Vagina (tissue), 2 donors: ENCODE data around the gene WFIKKN1. TPM values are rescaled to one million over a fixed set of nuclear protein-coding genes. Genes with fewer than 3 reads are reported as not detected.

ENCODE experiments used
- DNase-seq, 2 donors: peaks; one replicate each; pipeline ENCODE4 v3.0.0-alpha.2; 2017; ENCODE audit errors: extremely low spot score in 2 of 2
- H3K27ac ChIP-seq: fragments of 200-600 bp; sonication (generic); one replicate; pipeline ENCODE4 v1.5.1; 2019
- H3K27me3 ChIP-seq: fragments of 200-600 bp; sonication (generic); one replicate; pipeline ENCODE4 v1.5.1; 2019
- H3K36me3 ChIP-seq, 2 donors: fragments of 200-600 bp; sonication (generic); one replicate each; pipeline ENCODE4 v1.5.1; 2017 to 2019
- H3K4me1 ChIP-seq: fragments of 200-600 bp; sonication (generic); one replicate; pipeline ENCODE4 v1.5.1; 2019
- H3K4me3 ChIP-seq, 2 donors: fragments of 200-600 bp; sonication (generic); 1 replicate in 1 of 2; 2 replicates in 1 of 2; pipeline ENCODE4 v1.5.1; 2016 to 2019
- H3K9me3 ChIP-seq: fragments of 200-600 bp; sonication (generic); one replicate; pipeline ENCODE4 v1.5.1; 2019
- POLR2A ChIP-seq, 2 donors: fragments of 450-650 bp; IDR thresholded peaks; one replicate each; pipeline ENCODE4 v1.6.1; 2017; ENCODE audit warnings: antibody characterized with exemption in 2 of 2, mild to moderate bottlenecking in 2 of 2, moderate library complexity in 2 of 2
- POLR2AphosphoS5 ChIP-seq, 2 donors: sonication (generic); formaldehyde crosslinking; IDR thresholded peaks; one replicate each; pipeline ENCODE4 v1.9.0; 2017; ENCODE audit warnings: antibody characterized with exemption in 2 of 2, mild to moderate bottlenecking in 2 of 2, low read depth in 1 of 2; ENCODE audit not compliant: insufficient read depth in 1 of 2
- intact Hi-C: fragments of 100-400 bp; cut with DNase I; formaldehyde crosslinking; loops from one replicate; pipeline ENCODE4 v1.15.1; 2023
- total RNA-seq: library from RNA; depleted of rRNA; stranded (reverse); fragments of >200 nt; gene quantifications from one replicate; pipeline ENCODE4 v1.2.3, GENCODE V29; 2016
- TF ChIP-seq, protein P1 (sequence below), 3 experiments: fragments of 450-650 bp in 2 of 3; fragments of 200-600 bp in 1 of 3; sonication (generic) in 1 of 3; IDR thresholded peaks; one replicate each; pipeline ENCODE4 v1.5.1; 2017 to 2019; ENCODE audit warnings: antibody characterized with exemption in 3 of 3, mild to moderate bottlenecking in 2 of 3, moderate library complexity in 2 of 3

WFIKKN1 gene, protein sequence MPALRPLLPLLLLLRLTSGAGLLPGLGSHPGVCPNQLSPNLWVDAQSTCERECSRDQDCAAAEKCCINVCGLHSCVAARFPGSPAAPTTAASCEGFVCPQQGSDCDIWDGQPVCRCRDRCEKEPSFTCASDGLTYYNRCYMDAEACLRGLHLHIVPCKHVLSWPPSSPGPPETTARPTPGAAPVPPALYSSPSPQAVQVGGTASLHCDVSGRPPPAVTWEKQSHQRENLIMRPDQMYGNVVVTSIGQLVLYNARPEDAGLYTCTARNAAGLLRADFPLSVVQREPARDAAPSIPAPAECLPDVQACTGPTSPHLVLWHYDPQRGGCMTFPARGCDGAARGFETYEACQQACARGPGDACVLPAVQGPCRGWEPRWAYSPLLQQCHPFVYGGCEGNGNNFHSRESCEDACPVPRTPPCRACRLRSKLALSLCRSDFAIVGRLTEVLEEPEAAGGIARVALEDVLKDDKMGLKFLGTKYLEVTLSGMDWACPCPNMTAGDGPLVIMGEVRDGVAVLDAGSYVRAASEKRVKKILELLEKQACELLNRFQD
- 3.2 TPM for total RNA-seq

DNA sequence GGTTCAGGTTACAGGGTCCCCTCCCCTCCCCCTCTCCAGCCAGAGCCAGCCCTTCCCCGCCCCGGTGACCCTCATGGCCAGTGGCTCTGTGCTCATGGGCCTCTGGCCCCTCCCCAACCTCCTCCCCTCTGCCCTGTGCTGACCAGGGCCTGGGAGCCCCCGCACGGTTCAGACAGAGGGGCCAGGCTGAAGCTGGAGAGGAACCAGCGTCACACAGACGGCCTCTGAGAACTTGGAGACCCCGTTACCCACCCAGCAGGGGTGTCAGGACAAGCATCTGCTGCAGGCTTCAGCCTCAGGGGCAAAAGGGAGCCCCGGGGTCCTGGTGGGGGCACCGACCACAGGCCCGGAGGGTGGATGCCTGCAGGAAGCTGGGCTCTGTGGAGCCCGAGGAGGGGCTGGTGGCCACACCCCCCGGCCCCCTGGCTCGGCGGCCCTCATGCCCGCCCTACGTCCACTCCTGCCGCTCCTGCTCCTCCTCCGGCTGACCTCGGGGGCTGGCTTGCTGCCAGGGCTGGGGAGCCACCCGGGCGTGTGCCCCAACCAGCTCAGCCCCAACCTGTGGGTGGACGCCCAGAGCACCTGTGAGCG, at the start of gene WFIKKN1:
TSS of gene WFIKKN1 (plus strand) at position 171 of the 591 bp plus-strand sequence. CDS start at position 440, 269 bp downstream.
- DNase-seq: no peak
- intact Hi-C loops: no loop called here
- TF ChIP-seq, protein P1, sequence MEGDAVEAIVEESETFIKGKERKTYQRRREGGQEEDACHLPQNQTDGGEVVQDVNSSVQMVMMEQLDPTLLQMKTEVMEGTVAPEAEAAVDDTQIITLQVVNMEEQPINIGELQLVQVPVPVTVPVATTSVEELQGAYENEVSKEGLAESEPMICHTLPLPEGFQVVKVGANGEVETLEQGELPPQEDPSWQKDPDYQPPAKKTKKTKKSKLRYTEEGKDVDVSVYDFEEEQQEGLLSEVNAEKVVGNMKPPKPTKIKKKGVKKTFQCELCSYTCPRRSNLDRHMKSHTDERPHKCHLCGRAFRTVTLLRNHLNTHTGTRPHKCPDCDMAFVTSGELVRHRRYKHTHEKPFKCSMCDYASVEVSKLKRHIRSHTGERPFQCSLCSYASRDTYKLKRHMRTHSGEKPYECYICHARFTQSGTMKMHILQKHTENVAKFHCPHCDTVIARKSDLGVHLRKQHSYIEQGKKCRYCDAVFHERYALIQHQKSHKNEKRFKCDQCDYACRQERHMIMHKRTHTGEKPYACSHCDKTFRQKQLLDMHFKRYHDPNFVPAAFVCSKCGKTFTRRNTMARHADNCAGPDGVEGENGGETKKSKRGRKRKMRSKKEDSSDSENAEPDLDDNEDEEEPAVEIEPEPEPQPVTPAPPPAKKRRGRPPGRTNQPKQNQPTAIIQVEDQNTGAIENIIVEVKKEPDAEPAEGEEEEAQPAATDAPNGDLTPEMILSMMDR (IDR thresholded peaks at IDR 0.05): no peak
- no peak for TF ChIP-seq POLR2A (IDR thresholded peaks at IDR 0.05)
- TF ChIP-seq POLR2AphosphoS5 (IDR thresholded peaks at IDR 0.05; ENCODE audit: insufficient read depth in 1 of 2, low read depth in 1 of 2): no peak
- Histone ChIP-seq H3K9me3 (no peaks in the 10 kb centered on the region), H3K4me1 (peaks cover 55% of the 10 kb centered on the region), H3K4me3 (no peak within 1 kb of the TSS), H3K27me3 (no peaks in the 10 kb centered on the region), H3K36me3 (no peaks in the 10 kb centered on the region), H3K27ac (peak within 1 kb of the TSS; percentile 39)

DNA sequence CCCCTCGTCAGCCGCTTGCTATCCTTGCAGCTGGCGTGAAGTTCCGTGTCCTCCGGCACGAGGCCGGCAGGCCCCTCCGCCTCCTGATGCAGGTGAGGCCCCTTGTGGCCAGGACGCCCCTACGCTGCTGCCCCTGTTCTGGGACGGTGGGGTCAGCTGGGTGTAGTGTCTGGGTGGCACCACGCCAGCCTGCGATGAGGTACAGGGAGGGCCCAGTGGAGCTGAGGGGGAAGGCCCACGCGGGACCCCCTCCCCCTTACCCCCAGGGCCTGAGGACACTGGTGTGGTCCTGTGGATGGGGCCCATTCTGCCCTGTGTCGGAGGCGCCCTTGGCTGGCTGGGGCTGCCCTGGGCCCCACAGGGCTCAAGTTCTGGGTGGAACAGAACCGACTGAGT, 48.6 kb upstream of the WFIKKN1 start:
- intact Hi-C loops: no loop called here
- no peak overlapping the region for H3K27ac ChIP-seq
- H3K9me3 ChIP-seq: no peaks in the 10 kb centered on the region
- H3K27me3 ChIP-seq: no peaks in the 10 kb centered on the region
- H3K4me3 ChIP-seq: no peak overlapping the region
- H3K36me3 ChIP-seq: no peaks in the 10 kb centered on the region
- TF ChIP-seq POLR2AphosphoS5 (IDR thresholded peaks at IDR 0.05; ENCODE audit: insufficient read depth in 1 of 2, low read depth in 1 of 2) (no peak), POLR2A (IDR thresholded peaks at IDR 0.05) (no peak)
- TF ChIP-seq, protein P1 (IDR thresholded peaks at IDR 0.05): no peak
- no peak for DNase-seq
- H3K4me1 ChIP-seq: peaks cover 11% of the 10 kb centered on the region

DNA sequence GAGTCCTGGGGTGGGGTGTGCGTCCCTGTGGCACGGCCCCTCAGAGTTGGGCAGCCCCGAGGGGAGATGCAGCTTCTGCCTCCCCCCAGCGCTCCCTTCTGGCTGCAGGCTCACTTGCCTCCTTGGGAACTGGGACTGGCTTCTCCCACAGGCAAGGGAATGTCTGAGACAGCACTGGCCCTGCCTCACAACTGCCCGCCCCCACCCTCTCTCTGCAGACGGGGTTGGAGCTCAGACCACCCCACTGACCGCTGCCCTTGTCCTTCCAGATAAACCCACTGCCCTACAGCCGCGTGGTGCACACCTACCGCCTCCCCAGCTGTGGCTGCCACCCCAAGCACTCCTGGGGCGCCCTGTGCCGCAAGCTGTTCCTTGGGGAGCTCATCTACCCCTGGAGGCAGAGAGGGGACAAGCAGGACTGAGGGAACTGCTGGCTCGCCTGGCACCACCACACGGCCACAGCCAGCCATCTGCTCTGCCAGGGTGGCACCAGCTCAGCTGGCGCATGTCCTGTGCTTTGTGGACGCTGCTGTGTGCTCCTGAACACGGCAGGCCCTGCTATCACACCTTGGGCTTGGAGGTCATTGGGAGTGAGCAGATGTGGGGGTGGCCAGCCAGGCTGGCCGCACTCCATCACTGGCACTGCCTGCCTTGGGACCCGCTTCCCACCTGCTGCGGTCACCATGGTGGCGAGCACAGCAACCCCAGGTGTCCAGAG, 48.0 kb upstream of the WFIKKN1 start:
- no peak for DNase-seq
- Histone ChIP-seq H3K27ac (no peak overlapping the region), H3K9me3 (no peaks in the 10 kb centered on the region), H3K36me3 (no peaks in the 10 kb centered on the region), H3K4me3 (no peak overlapping the region), H3K4me1 (peaks cover 17% of the 10 kb centered on the region), H3K27me3 (no peaks in the 10 kb centered on the region)
- intact Hi-C loops: no loop called here
- TF ChIP-seq, protein P1 (IDR thresholded peaks at IDR 0.05): no peak
- TF ChIP-seq POLR2AphosphoS5 (IDR thresholded peaks at IDR 0.05; ENCODE audit: insufficient read depth in 1 of 2, low read depth in 1 of 2): no peak
- TF ChIP-seq POLR2A (IDR thresholded peaks at IDR 0.05): no peak

DNA sequence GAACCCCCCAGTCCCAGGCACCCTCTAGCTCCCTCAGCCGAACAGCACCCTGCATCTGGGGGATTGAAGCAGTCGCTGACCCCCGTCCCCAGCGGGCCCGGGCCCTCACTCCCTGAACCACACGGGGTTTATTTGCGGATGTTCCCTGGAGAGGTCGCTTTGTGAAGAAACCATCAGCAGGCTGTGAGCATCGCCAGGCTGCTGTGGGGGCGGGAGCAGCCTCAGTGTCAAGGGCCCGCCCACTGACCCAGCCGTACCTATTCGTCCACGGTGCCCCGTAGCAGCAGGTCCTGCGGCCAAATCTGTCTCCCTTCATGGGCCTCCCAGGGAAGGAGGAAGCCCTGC, 47.3 kb upstream of the WFIKKN1 start:
- Histone ChIP-seq H3K27ac (no peak overlapping the region), H3K27me3 (no peaks in the 10 kb centered on the region), H3K36me3 (no peaks in the 10 kb centered on the region), H3K9me3 (no peaks in the 10 kb centered on the region), H3K4me1 (peaks cover 24% of the 10 kb centered on the region), H3K4me3 (no peak overlapping the region)
- TF ChIP-seq POLR2A (IDR thresholded peaks at IDR 0.05): no peak
- DNase-seq: no peak
- intact Hi-C loops: no loop called here

DNA sequence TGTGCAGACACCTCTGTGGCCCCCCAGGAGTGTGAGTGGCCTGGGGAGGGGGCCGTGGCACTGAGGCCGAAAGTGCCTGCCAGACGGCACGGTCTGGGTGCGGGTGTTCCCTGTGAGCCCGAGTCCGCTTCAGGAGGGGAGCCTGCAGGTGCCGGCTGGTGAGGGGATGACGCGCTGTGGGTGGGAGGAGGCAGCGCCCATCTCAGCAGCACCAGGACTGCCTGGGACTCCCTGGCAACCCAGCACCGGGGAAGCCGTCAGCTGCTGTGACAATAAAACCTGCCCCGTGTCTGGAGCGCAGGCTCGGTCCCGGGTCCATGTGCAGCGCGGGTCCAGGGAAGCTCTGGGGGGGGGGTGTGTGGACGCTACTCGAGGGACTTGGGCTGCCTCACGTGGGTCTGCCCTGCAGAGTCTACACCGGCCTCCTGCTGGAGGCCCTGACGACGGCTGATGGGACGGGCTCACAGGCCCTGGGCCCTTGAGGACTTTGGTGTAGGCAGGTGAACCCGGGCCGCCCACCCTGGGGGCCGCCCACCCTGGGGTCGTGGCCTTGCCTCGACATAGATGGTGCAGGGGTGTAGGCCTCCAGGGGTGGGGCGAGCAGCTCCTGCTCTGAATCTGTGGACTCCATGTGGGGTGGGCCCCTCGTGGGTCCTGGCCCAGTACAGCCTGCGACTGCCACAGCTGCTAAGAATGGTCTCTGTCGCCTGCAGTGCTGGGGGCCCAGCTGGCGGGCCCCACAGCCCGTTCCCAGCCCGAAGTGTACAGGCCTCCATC, 46.8 kb upstream of the WFIKKN1 start:
- no peak for DNase-seq
- no peaks in the 10 kb centered on the region for H3K9me3 ChIP-seq
- H3K36me3 ChIP-seq: no peaks in the 10 kb centered on the region
- intact Hi-C loops: no loop called here
- TF ChIP-seq POLR2A (IDR thresholded peaks at IDR 0.05): no peak
- TF ChIP-seq, protein P1 (IDR thresholded peaks at IDR 0.05): no peak
- no peak for TF ChIP-seq POLR2AphosphoS5 (IDR thresholded peaks at IDR 0.05; ENCODE audit: insufficient read depth in 1 of 2, low read depth in 1 of 2)
- no peak overlapping the region for H3K4me3 ChIP-seq
- no peaks in the 10 kb centered on the region for H3K27me3 ChIP-seq
- peaks cover 26% of the 10 kb centered on the region for H3K4me1 ChIP-seq
- no peak overlapping the region for H3K27ac ChIP-seq
